ENCODE data around the gene CARD18.
"Not testable (repeated sequence)": the region's sequence is repeated elsewhere in the genome, so short reads cannot be mapped to it uniquely, and the experiment has no call there.

CARD18 gene

DNA sequence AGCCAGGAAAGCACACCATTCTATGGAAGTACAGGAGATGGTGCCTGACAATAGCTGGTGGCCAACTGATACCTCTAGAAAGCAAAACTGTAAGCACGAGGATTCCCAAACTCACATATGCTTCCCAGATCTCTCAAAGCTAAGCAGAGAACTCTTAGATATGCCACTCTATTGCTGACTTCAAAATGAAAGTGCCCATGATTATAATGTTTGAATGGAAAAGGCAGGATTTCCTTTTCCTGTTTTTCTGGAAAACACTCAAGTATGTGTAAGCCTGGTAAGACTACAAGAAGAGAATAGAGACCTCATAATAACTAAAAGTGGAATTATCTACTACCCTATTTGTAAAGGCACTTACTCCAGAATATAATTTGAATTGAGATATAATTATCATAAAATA, 2.6 kb upstream of the CARD18 start:
- H3K4me3 ChIP-seq: no peak overlapping the region
- H3K27ac ChIP-seq: peak overlapping the region in 6 of 21 experiments; percentile 8 to 52 (median 28)

DNA sequence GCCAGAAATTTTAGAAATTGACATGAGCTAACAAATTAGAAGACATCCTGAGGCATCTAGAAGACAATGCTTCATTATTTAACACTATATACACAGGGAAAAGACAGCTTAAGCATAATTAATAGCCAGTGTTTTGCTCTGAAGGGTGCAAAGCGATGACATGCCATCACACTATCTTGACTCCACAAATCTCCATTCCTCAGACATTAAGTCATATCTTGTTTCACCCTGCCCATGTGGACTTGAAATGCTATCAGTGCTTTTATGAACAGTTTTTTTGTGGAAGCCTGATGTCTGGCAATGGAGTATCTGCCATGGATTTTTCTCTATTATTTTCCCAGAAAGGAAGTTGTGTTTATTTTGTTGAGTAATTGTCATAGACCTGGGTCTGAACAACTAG, 2.3 kb downstream of the CARD18 start:
- Histone ChIP-seq H3K4me3 (peak overlapping the region in 1 of 7 experiments; percentile 18), H3K27ac (peak overlapping the region in 7 of 21 experiments; percentile 6 to 76 (median 48))

DNA sequence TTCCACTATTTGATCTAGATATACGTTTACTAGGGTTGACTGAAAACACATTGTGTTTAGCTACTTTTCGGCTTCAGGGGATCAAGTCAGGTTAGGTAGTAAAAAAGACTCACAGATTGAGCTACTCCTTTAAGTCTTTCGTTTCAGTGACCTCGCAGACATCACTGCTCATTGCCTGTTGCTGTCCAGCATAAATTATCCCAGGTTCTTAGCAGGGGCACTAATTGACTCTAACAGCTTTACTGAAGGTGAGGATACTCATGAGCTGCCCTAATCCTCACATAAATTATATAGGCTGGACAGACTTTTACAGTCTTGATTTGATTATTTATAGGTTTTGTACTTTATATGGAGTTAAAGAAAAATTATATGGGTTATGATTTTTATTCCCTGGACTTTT, 3.7 kb downstream of the CARD18 start:
- Histone ChIP-seq H3K27ac (no peak overlapping the region), H3K4me3 (no peak overlapping the region)

DNA sequence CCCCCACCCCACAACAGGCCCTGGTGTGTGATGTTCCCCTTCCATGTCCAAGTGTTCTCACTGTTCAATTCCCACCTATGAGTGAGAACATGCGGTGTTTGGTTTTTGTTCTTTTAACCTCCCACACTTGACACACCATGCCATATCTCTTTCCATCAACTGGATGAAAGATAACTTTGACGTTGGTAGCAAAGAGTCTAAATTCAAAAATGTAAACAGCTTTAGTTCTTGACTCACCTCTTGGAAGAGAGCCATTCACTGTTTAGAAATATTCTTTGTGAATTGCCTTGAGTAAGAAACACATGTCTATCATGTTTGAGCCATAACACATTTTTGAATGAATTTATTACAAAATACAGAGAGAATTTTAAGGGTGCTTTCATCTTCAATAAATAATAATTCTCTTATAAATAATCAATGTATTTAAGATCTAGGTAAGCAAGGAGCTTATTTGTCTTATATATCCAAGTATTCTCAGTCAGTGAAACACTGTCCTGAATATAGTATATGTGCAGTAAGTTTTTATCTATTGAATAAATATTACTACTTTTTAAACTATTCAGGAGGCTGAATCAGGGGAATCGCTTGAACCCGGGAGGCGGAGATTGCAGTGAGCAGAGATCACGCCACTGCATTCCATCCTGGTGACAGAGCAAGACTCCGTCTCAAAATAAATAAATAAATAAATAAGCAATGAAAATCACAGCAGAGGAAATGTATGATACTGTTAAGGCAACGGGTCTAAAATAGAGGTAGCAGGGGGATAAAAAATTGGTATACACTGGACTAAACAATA, 6.7 kb downstream of the CARD18 start:
- H3K4me3 ChIP-seq: no peak overlapping the region
- no peak overlapping the region for H3K27ac ChIP-seq

DNA sequence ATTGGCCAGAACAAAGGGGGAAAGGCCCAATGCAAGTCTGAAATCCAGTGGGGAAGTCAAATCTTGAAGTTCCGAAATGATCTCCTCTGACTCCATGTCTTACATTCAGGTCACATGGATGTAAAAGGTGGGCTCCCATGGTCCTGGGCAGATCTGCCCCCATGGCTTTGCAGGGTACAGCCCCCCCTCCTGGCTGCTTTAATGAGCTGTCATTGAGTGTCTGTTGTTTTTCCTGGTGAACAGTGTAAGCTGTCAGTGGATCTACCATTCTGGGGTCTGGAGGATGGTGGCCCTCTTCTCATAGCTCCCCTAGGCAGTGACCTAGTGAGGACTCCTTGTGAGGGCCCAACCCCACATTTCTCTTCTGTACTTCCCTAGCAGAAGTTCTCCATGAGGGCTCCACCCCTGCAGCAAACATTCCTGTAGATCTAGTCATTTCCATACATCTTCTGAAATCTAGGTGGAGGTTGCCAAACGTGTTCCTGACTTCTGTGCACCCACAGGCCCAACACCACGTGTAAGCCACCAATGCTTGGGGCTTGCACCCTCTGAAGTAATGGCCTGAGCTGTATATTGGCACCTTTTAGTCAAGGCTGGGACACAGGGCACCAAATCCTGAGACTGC, 9.3 kb downstream of the CARD18 start:
- no peak overlapping the region for H3K27ac ChIP-seq
- no peak overlapping the region for H3K4me3 ChIP-seq

DNA sequence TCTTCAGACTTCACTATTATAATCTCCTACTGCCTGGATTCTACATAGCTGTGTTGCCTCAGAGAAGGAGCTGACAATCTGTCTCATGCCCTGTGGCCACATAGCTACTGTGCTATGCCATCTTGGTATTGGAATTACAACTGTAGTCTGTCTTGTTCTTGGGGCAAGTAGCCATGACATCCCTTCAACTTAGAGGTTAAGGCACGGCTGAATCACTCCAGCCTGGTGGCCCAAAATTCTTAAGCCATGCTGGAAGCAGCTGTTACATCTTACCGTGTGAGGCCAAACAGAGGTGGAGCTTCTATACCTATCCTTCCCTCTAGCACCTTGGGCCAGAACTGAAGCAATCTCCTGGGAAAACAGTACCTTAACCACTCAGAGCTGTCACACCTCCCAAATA, 14.8 kb downstream of the CARD18 start:
- no peak overlapping the region for H3K4me3 ChIP-seq
- no peak overlapping the region for H3K27ac ChIP-seq

DNA sequence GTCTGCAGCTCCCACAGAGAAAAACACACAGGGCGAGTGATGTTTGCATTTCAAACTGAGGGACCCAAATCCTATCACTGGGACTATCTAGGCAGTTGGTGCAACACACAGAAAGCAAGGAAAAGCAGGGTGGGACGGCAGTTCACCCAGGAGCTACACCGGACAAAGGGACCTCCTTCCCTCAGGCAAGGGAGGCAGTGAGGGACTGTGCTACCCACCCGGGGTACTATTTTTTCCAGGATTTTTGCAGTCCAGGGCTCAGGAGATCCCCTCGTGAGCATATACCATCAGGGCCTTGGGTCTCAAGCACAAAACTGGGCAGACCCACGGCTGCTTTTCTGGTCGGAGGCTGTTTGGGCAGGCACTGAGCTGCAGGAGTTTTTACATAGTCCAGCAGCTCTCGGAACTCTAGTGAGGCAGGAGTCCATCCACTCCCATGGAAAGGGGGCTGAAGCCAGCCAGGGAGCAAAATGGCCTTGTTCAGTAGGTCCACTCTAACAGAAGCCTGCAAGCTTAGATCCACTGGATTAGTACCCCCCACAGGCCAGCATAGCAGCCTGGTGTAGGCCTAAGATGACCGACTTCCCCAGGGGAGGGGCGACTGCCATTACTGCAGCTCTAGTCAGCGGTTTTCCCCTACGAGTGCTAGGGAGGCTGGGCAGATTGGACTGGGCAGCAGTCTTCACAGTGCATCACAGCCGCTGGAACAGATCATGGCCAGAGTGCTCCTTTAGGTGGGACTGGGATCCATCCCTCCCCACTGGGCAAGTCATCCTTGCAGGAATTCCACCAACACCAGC, 28.2 kb downstream of the CARD18 start:
- Histone ChIP-seq H3K27ac (peak overlapping the region in 1 of 21 experiments; percentile 73), H3K4me3 (no peak overlapping the region)

DNA sequence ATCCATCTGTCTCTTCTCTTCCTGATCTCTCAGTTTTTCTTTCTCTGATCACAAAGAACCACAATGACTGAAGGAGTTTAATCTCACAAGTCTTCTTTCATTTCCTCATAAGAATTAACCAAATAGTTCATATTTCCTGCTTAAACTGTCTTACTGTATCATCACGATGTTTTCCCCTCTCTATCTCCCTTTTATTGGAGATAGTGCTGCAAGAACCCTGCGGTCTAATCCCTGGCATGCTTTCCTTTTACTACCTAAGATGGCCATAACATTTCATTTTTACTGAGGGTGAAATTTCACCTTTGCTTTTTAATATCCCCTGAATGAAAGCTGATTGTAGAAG, 28.9 kb downstream of the CARD18 start:
- peak overlapping the region in 6 of 21 experiments; percentile 25 to 73 (median 60) for H3K27ac ChIP-seq
- no peak overlapping the region for H3K4me3 ChIP-seq

DNA sequence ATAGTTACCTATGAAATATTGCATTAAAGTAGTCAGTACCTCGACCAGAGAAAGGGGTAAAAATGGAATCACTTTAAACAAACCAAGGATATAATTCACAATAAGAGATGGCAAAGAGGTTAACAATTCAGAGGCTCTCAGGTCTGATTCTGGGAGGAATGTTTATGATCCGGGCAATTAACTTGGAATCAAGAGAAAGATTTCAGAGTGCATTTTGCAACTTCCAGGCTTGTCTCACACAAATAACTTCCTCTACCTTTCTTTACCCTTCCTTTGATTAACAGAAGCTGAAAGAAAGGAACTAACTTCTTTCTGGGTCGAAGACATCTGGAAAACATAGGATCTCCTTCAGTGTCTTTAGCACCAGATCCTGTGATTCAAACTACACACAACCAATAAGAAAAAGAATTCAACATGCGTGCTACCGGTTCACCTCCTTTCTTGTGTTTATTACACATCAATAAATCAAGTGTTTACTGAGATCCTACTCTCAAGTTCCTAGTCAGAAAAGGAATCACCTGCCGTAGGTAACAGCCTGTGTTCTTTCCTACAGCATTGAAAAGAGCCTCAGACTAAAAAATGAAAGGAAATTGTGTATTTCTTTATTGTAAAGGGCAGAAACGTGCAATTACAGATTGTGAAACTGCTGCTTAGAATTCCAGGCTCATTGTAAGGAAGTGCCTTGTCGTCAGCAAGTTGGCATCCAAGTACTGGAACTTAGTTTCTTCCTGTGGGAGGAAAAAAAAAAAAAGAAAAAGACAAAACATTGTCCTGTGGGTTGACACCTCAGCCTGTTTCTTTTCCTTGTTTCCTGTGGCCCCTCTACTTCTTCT, 29.5 kb downstream of the CARD18 start:
- Histone ChIP-seq H3K27ac (peak overlapping the region in 15 of 21 experiments; percentile 8 to 73 (median 60)), H3K4me3 (no peak overlapping the region)

DNA sequence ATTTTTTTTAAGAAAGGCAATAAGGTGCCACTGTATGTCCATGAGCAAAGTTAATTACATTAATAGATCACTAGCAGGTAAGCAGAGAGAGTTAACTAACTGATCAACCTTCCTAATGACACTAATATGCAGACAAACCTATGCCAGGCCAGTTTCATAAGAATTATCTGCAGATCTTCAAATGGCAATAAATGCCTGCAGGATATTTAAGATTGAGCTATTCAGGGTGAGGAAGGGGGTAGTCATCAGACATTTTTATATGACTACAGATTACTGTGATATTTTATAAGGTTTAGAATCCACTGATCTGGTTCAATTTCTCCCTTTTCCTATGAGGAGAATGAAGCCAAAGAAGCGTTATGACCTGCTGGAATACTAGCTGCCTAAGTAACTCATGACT, 30.2 kb downstream of the CARD18 start:
- Histone ChIP-seq H3K27ac (peak overlapping the region in 4 of 21 experiments; percentile 53 to 63 (median 58)), H3K4me3 (no peak overlapping the region)

DNA sequence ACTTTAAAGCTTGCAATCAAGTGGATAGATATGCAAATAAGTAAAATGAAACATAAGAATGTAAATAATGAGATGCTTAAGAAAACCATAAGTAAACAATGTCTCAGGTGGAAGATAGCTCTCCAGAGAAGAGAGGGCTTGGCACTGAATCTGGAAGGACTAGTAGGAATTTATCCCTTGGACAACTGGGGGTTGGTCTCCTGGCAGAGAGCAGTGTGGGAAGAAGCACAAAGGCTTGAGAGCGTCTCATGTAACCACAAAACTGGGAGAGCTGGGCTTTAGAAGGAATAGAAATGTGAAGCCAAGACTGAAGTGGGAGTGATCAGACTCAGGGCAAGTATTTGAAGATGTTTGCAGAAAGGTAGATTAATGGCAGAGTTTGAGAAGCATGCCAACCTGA, 31.3 kb downstream of the CARD18 start:
- no peak overlapping the region for H3K4me3 ChIP-seq

DNA sequence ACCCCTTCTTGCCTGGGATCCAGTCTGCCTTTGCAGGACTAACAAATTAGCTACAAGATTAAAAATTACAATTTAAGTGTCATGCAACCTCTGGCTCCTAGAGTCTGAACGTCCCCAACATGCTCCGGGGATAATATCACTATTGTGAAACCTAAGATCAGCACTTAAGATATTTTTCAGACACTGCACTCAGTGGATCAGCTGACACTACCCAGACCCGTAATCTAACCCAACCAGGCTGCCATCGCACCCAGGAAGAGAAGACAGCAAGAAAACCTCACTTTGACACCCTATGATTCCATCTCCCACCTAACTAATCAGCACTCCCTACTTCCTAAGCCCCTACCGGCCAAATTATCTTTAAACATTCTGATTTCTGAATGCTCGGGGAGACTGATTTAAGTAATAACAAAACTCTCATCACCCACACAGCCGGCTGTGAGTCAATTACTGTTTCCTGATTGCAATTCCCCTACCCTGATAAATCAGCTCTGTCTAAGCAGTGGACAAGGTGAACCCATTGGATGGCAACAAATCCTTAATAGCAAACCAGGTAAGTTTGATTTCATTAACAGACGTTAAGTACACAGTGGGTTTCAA, 32.2 kb downstream of the CARD18 start:
- peak overlapping the region in 2 of 21 experiments; percentile 0 to 51 for H3K27ac ChIP-seq
- H3K4me3 ChIP-seq: not testable (repeated sequence)

More for the DNA sequence above, 31.3 kb downstream of the CARD18 start:
- no peak overlapping the region for H3K27ac ChIP-seq

DNA sequence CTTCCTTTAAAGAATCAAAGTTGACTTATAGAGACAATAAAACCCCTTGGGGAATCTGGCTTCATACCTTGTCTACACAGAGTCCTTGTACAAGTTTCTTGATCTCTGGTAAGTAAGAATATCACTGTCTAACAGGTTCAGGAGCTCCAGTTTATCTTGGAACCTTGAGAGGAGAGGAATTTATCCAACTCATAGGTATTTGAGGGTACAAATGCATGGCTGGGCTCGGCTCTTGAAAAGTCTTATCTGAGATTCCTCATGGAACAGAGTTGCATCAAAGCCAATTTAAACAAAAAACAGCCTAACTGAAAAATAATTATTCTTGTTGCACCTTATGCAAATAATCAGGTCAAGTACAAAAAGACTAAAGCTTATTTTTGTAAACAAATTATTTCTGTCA, 33.4 kb downstream of the CARD18 start:
- H3K27ac ChIP-seq: no peak overlapping the region

DNA sequence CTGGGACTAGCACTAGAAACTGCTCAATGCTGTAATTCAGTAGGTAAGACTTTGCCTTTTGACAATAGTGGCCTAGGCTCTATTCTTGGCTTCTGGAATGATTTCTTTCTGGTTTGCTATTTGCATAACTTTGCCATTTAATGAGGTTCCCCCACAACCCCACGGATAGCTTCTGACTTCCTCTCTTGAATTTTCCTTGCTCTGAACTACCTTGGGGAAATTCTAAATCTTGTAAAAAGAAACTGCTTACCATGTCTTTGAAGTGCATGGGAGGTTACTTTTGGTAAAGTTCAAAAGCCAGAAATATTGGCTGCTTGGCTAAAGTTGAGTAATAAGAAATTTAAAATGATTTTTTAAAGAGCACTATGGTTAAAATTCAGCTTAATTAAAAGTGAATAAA, 35.3 kb downstream of the CARD18 start:
- no peak overlapping the region for H3K27ac ChIP-seq
- H3K4me3 ChIP-seq: no peak overlapping the region

More for the DNA sequence above, 33.4 kb downstream of the CARD18 start:
- H3K4me3 ChIP-seq: no peak overlapping the region

DNA sequence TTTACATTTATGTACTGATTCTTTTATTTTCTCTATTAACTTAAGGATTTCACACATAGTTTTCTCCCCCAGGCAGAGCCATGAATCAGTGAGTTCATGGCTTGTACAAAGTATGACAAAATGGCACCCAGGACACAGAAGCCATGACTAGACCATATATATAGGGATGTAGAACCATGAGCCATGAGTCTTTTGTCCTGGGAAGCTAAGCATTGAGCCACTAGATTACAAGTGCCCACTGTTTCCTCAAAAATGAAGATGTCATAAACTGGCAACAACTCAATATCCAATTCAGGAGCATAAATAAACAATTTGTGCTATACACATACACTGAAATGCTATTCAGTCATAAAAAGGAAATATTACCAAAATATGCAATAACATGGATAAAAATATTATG, 36.2 kb downstream of the CARD18 start:
- H3K27ac ChIP-seq: no peak overlapping the region
- no peak overlapping the region for H3K4me3 ChIP-seq

DNA sequence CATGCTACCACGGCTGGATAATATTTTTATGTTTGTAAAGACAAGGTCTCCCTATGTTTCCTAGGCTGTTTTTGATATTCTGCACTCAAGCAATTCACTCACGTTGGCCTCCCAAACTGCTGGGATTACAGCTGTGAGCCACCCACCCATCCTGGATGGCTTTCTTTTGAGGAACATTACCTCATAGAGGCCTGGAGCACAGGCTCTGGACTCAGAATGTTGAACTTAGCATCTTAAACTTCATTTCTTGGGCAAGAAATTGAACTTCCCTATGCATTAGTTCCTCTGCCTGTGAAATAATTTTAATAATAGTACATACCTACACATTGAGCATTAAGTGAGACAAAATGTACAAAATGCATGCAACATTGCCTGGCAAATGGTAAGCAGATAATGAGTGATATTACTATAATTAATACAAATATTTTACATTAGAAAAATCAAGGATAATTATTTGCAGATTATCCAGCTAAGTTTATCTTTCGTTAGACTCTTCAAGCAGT, 37.4 kb downstream of the CARD18 start:
- not testable (repeated sequence) for H3K27ac ChIP-seq, H3K4me3 ChIP-seq

DNA sequence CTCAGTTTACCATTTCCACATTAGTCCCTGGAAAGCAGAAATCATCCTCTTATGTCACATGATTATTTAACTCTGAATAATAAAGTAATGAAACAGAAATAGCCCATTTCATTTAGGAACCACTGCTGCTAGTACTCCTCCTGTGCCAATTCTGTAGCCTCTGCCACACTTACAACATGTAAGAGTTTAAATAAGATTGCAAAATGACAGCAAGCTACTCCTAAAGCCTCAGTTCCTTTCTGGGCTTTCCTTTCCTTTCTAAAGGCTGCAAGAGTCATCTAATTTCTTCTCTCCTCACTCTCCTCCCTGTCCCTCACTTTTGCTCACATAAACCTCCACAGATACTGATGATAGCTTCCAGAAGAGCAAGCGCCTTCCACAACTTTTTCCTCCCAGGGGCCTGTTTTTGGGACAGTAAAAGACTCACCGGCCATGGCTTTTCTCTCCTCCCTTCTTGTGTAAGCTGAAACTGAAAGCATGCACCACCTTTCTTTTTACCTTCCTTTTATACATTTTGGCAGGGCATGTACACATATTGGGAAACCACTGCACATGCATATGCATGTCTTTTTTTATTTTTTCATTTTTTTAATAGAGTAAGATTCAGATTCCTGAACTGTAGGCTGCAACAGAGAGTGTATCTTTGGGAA, 38.5 kb downstream of the CARD18 start:
- Histone ChIP-seq H3K4me3 (peak overlapping the region in 3 of 7 experiments; percentile 6 to 34 (median 23)), H3K27ac (peak overlapping the region in 16 of 21 experiments; percentile 6 to 78 (median 63))

DNA sequence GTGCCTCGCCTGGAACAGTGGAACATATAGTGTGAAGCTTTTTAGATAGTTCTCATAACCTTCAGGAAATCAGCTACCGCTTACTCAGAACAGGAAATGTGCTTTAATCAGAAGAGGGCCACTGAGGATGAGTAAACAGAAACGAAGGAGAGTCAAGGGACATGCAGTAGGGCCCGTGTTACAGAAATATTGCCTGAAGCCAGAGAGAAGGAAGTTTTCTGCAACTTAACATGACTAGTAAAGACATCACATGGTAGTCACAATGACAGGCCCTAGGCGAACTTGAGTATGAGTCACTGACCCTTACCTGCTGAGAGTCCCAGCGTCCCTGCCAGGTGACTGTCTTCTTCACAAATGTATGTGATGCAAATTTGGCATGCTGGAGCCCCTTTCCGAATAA, 39.4 kb downstream of the CARD18 start:
- Histone ChIP-seq H3K4me3 (peak overlapping the region in 2 of 7 experiments; percentile 6 to 34), H3K27ac (peak overlapping the region in 15 of 21 experiments; percentile 5 to 78 (median 68))

Data from skin epidermis (tissue), 12 donors.